ENCODE results near the gene FBL.
"Not testable (repeated sequence)": the region's sequence is repeated elsewhere in the genome, so short reads cannot be mapped to it uniquely, and the experiment has no call there.

Gene FBL

DNA sequence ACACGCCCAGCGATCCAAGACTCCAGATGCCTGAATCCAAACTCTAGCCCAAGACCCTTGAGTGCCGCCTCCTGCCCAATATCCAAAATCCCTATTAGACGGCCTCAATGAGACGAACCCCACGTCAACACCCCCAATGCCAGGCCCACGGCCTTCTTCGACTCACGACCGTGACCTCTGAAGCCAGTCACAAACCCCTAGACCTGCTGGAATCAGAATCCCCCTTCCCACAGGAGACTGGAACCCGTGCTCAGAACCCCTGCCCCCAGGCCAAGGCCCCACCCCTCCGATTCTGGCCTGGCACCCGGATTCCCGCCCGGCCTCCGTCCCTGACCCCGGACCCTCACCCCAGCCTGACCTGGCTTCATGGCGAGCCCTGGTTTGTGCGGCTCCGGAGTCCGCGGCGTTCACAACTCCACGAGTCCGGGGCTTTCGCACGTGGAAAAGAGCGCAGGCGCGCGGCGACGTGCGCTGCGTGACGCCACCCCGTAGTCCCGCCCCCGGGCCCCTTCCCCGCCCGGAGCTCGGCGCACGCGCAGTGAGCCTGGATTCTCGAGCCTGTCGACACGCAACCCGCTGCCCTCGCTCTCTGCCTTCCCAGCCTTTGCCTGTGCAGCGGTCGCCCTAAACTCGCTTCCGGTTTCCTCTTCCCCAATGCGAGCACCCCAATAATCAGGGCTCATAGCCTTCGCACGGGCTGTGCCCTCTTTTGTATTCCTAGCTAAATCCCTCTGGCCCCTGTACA, at the start of gene FBL:
FBL (minus strand) TSS at position 447 of the 745 bp plus-strand sequence; CDS start at position 368, 79 bp downstream.
- peak; percentile 96 for DNase-seq (ENCODE audit: low read depth)

DNA sequence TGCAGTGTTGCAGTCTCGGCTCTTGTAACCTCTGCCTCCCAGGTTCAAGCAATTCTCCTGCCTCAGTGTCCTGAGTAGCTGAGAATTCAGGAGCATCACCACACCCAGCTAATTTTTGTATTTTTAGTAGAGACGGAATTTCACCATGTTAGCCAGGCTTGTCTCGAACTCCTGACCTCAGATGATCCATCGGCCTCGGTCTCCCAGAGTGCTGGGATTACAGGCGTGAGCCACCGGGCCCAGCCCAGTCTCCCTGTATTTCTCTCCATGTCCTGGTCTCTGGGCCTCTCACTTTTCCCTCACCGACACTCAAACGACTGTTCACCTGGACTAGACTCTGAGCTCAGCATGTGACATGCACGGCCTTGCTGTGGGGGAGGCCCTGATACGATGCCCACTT, 48.9 kb upstream of the FBL start:
- not testable (repeated sequence) for DNase-seq (ENCODE audit: low read depth)

DNA sequence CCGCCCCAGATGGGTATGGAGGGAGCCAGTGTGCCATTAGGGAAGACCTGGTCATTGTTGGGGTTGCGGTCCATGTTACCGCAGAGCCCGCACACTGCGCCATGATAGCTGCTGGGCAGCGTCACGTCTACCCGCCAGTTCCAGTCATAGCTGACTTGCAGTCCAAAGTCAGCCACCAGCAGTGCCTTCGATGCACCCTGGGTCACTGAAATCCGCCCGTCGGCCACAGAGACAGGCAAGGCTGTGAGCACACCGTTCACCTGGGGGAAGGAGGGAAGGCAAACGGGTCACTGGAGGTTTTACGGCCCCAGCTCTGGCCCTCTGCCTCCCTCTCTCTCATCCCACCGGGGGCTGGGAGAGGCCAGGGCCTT, 48.0 kb upstream of the FBL start:
- not testable (repeated sequence) for DNase-seq (ENCODE audit: low read depth)

DNA sequence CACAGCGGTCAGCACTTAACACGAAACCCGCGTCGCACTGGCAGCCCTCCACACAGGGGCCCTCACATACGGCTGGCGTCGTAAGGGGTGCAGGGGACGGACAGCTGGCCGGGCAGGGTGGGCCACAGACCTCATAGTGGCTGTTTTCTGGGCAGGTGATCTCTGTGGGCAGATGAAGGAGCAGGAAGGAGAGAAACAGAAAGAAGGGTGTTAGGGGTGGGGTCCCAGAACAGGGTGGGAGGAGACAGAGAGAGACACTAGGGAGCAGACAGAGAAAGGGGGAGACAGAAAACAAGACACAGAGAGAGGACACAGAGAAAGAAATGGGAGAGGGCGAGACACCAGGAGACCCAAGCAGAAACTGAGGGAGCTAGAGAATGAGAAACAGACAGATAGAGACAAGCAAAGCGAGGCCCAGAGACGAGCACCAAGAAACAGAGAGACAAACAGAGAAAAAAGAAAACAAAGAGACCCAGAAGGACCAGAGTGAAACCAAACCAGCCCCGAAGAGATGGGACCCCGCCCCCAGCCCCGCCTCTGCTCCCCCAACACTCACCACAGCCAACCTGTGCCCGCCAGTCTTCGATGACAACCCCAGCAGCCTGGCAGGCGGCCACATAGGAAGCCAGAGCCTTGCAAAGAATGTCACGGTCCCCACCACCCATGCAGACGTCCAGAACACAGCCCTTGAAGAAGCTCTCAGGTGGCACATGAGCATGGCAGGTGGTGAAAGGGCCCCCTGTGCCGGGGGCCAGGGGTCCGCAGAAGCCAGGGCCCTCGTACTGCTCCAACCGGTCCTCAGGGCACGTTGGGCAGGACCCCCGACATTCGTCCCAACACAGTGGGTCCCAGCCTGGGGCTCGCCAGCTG, 47.4 kb upstream of the FBL start:
- DNase-seq (ENCODE audit: low read depth): peak; percentile 63

- DNase-seq (ENCODE audit: low read depth): not testable (repeated sequence)
Measured at GRCh38 chr19:39892506-39892902, 46.3 kb upstream of the FBL start.

DNA sequence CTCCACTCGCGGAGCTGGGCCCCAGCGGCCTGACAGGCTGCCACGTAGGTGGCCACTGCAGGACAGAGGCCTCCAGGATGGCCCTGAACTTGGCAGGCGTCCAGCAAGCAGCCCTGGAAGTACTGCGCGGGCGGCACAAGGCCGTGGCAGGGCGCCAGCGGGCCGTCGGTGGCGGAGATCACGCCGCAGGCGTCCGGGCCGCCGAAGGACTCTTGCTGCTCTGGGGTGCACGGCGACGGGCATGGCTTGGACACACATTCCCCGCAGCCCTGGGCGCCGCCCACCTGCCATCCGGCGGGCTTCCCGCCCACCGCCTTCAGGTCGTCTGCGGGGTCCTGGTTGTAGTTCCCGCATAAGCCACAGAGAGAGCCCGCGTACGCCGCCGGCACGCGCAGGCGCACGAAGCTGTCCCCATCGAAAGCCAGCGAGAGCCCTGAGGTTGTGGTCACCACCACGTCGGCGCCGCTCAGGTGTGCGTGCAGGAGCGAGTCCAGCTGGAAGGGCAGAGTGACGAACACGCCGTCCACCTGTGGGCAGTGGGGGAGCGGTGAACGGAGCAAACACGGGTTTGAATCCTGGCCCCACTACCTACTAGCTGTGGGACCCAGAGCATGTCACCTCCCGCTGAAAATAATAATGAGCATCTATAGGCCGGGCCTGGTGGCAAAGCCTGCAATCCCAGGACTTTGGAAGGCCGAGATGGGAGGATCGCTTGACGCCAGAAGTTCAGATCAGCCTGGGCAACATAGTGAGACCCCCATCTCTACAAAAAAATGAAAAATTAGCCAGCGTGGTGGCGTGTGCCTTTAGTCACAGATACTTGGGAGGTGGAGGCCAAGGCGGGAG, 45.7 kb upstream of the FBL start:
- not testable (repeated sequence) for DNase-seq (ENCODE audit: low read depth)

DNA sequence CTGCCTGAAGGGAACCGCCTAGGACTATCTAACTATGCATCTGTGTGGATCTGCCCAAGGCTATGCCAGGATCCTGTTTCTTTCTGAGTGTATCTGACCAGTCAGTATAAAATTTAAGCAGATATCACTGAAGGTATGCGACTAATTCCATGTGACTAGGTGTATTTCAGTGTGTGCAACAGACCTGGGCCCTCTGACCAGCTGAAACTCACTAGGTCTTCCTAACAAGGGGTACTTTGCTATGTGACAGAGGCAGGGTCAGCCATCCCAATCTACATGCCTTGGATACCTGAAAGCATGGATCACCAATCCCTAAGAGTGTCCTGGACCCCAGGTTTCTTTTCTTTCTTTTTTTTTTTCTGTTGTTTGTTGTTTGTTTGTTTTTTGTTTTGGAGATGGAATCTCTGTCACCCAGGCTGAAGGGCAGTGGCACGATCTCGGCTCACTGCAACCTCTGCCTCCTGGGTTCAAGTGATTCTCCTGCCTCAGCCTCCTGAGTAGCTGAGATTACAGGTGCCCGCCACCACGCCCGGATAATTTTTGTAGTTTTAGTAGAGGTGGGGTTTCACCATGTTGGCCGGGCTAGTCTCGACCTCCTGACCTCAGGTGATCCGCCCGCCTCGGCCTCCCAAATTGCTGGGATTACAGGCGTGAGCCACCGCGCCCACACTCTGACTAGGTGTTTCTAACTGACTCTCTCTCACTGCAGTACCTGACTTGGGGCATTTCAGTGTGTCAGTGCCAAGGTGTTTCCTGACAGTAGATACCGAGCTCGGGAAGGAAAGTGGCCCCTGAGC, 44.8 kb upstream of the FBL start:
- no peak for DNase-seq (ENCODE audit: low read depth)

DNA sequence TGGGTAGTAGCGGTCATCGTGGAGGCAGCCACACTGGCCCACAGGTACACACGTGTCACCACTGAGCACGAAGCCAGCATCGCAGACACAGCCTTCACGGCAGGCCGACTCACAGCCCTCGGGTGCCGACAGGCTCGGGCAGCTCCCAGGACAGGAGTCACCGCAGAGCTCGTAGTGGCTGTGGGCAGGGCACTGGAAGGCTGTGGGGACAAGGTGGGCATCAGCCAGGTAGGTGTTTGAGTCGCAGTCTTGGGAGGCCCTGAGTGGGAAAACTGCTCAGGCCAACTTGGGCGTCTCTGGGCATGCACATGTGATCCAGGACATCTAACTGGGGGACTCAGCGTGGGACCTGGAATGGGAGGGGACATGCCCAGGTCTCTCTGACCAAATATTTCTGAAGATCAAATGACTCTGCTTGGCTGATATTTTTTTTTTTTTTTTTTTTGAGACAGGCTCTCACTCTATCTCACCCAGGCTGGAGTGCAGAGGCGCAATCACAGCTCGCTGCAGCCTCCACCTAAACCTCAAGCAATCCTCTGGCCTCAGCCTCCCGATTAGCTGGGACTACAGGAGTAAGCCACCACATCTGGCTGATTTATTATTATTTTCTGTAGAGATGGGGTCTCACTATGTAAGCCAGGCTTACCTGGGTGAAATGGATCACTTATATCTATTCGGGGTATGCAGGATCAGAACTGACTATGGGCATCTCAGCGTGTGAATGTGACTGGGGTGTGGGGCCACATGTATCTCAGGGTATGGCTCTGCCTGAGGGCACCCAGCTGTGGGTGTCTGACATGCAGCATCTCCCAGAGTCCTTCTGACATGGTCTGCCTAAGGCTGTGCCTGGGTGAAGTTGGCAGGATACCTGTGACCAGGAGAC, 43.9 kb upstream of the FBL start:
- DNase-seq (ENCODE audit: low read depth): not testable (repeated sequence)

DNA sequence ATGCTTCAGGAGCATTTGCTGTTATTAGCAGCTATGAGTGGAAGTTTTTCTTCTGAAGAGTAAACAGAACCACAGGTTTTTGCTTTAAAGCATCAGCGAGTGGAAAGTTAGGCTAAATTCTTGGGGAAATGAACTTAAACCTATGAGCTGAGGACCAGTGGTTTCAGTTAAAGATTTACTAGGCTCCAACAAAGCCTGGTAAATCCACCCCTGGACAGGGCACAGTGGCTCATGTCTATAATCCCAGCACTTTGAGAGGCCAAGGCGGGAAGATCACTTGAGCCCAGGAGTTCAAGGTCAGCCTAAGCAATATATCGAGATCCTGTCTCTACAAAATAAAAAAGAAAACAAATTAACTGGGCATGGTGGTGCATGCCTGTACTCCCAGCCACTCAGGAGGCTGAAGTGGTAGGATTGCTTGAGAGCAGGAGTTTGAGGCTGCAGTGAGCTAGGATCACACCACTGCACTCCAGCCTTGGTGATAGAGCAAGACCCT, 41.3 kb upstream of the FBL start:
- not testable (repeated sequence) for DNase-seq (ENCODE audit: low read depth)

DNA sequence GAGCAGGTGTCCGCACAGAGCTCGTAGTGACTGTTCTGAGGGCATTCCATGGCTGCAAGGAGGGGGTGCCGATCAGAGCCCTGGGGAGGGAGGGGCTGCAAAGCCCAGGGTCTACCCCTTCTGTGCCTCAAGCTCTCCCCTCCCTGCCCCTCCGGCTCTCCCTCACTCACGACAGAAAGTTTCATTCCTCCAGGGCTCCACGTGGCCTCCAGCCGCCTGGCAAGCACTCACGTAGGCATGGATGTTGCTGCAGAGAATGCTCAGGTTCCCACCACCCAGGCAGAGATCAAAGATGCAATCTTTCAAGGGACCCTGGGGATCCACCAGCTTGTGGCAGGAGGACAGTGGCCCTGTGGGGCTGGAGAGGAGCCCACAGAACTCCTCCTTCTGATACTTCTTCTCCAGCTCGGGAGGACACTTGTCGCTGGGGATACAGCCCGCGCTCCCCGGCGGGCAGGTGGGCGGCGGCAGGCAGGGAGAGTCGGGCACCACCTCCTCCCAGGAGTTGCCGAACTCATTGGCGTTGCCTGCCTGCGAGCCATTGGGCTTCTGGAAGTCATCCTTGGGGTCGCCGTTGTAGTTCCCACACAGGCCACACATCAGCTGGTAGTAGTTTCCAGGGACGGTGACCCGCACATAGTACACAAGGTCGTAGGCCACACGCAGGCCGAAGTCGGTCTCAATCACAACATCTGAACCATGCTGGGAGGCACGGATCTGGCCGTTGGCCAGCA, 39.8 kb upstream of the FBL start:
- not testable (repeated sequence) for DNase-seq (ENCODE audit: low read depth)

GRCh38 chr19:39884721-39885120, 38.5 kb upstream of the FBL start:
- not testable (repeated sequence) for DNase-seq (ENCODE audit: low read depth)

GRCh38 chr19:39882645-39883044, 36.5 kb upstream of the FBL start:
- not testable (repeated sequence) for DNase-seq (ENCODE audit: low read depth)

- DNase-seq (ENCODE audit: low read depth): not testable (repeated sequence)
Measured at GRCh38 chr19:39881495-39882110, 35.4 kb upstream of the FBL start.

- not testable (repeated sequence) for DNase-seq (ENCODE audit: low read depth)
Measured at GRCh38 chr19:39880241-39880640, 34.1 kb upstream of the FBL start.

GRCh38 chr19:39879796-39880195, 33.6 kb upstream of the FBL start:
- not testable (repeated sequence) for DNase-seq (ENCODE audit: low read depth)

GRCh38 chr19:39878866-39879265, 32.7 kb upstream of the FBL start:
- DNase-seq (ENCODE audit: low read depth): not testable (repeated sequence)

DNA sequence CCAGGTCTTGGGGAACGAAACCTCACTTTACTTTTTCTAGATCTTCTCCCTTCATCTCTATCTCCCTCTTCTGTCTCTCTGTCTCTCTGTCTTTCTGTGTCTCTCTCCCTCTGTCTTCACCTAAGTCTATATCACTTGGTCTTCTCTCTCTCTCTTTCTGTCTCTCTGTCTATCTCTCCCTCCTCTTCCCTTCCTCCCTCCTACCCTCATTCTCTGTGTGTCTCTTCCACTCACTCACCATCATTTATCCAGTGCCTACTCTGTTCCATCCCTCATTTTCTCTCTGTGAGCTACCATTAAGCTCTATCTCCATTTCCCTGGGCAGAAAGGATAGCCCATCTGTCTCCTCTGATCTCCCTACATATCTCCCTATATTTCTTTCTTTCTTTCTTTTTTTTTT, 32.2 kb upstream of the FBL start:
- no peak for DNase-seq (ENCODE audit: low read depth)

DNA sequence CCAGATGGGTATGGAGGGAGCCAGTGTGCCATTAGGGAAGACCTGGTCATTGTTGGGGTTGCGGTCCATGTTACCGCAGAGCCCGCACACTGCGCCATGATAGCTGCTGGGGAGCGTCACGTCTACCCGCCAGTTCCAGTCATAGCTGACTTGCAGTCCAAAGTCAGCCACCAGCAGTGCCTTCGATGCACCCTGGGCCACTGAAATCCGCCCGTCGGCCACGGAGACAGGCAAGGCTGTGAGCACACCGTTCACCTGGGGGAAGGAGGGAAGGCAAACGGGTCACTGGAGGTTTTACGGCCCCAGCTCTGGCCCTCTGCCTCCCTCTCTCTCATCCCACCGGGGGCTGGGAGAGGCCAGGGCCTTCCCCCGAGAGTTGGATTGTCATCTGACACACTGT, 31.8 kb upstream of the FBL start:
- DNase-seq (ENCODE audit: low read depth): not testable (repeated sequence)

GRCh38 chr19:39877488-39877887, 31.3 kb upstream of the FBL start:
- DNase-seq (ENCODE audit: low read depth): peak; percentile 31
